Smooth muscle cell (in vitro differentiated cells): Measurements from ENCODE around the gene TMEM151A. TPM values are rescaled to one million over a fixed set of nuclear protein-coding genes. Genes with fewer than 3 reads are reported as not detected.

ENCODE experiments used
- DNase-seq: peaks from one replicate; lab custom pipeline; 2025; ENCODE audit not compliant: unreplicated experiment; lab: John Stamatoyannopoulos, UW
- H2AFZ ChIP-seq: fragments of 200-600 bp; sonication (generic); 2 replicates; pipeline ENCODE4 v1.6.0; 2016; ENCODE audit warnings: antibody characterized with exemption, low read depth, mild to moderate bottlenecking
- H3F3A ChIP-seq: fragments of 200-600 bp; sonication (generic); 2 replicates; pipeline ENCODE4 v1.6.0; 2017; ENCODE audit warnings: antibody characterized with exemption, low read depth
- H3K27ac ChIP-seq: fragments of 200-600 bp; sonication (generic); 2 replicates; pipeline ENCODE4 v1.5.1; 2016; ENCODE audit warnings: low read depth, mild to moderate bottlenecking
- H3K27me3 ChIP-seq: fragments of 200-600 bp; sonication (generic); 2 replicates; pipeline ENCODE4 v1.6.1; 2016; ENCODE audit warnings: low read depth, mild to moderate bottlenecking
- H3K36me3 ChIP-seq: fragments of 200-600 bp; sonication (generic); 2 replicates; pipeline ENCODE4 v1.5.1; 2016; ENCODE audit warnings: low read depth
- H3K4me1 ChIP-seq: fragments of 200-600 bp; sonication (generic); 2 replicates; pipeline ENCODE4 v1.5.1; 2016; ENCODE audit warnings: low read depth
- H3K4me2 ChIP-seq: fragments of 200-600 bp; sonication (generic); 2 replicates; pipeline ENCODE4 v1.6.0; 2016; ENCODE audit warnings: mild to moderate bottlenecking
- H3K4me3 ChIP-seq: fragments of 200-600 bp; sonication (generic); 2 replicates; pipeline ENCODE4 v1.5.1; 2016; ENCODE audit warnings: mild to moderate bottlenecking
- H3K79me2 ChIP-seq: fragments of 200-600 bp; sonication (generic); 2 replicates; pipeline ENCODE4 v1.6.0; 2016; ENCODE audit warnings: low read depth, mild to moderate bottlenecking
- H3K9ac ChIP-seq: fragments of 200-600 bp; sonication (generic); 2 replicates; pipeline ENCODE4 v1.6.0; 2016; ENCODE audit warnings: low read depth
- H3K9me3 ChIP-seq: fragments of 200-600 bp; sonication (generic); replicated peaks from 2 replicates; pipeline ENCODE4 v1.5.1; 2016; ENCODE audit warnings: low read depth
- H4K20me1 ChIP-seq: fragments of 200-600 bp; sonication (generic); 2 replicates; pipeline ENCODE4 v1.6.0; 2016; ENCODE audit warnings: low read depth
- CTCF ChIP-seq: fragments of 200-600 bp; sonication (generic); IDR thresholded peaks from 2 replicates; pipeline ENCODE4 v1.5.1; 2017; ENCODE audit warnings: borderline replicate concordance, mild to moderate bottlenecking, antibody characterized with exemption; ENCODE audit not compliant: insufficient read depth, poor library complexity, severe bottlenecking
- WGBS: methylation state at CpG from one replicate; pipeline ENCODE4 v1.1.7; 2016; ENCODE audit warnings: low lambda C conversion rate; 5-methylcytosine and 5-hydroxymethylcytosine counted together
- polyA plus RNA-seq: library from polyadenylated mRNA; unstranded; fragments of >200 nt; fragmentation: Nextera tagmentation; extraction: Ambion mirVana; gene quantifications from 2 replicates; pipeline ENCODE4 v1.2.1, GENCODE V29; 2016
- total RNA-seq: library from RNA; depleted of rRNA; stranded (reverse); fragments of >200 nt; gene quantifications from 2 replicates; pipeline ENCODE4 v1.2.3, GENCODE V29; 2014

Gene TMEM151A
- total and polyA plus RNA-seq, 2 experiments from 2014 or later = 0.18 to 0.64 TPM

- H2AFZ ChIP-seq = no peak within 1 kb of the TSS
- H3K79me2 ChIP-seq = peaks cover 27% of the 10 kb centered on the region
- H3K27me3 ChIP-seq = no peaks in the 10 kb centered on the region
- H3K4me2 ChIP-seq = peak within 1 kb of the TSS; percentile 96
- no peak for TF ChIP-seq CTCF
- H3K9me3 ChIP-seq = no peaks in the 10 kb centered on the region
- H3F3A ChIP-seq = peaks cover 5% of the 10 kb centered on the region
- WGBS = under 1% methylated on average over 52 of the region's 64 CpGs
- H3K4me3 ChIP-seq = peak within 1 kb of the TSS; percentile 81
- peaks cover 39% of the 10 kb centered on the region for H4K20me1 ChIP-seq
- no peaks in the 10 kb centered on the region for H3K36me3 ChIP-seq
- H3K9ac ChIP-seq = peak within 1 kb of the TSS; percentile 91
- peaks cover 5% of the 10 kb centered on the region for H3K4me1 ChIP-seq
- peak within 1 kb of the TSS; percentile 85 for H3K27ac ChIP-seq
- DNase-seq = peak; percentile 100
Observed at GRCh38 chr11:66268244-66268951, 23.3 kb upstream of the TMEM151A start, which contains the start of gene RAB1B. Gene RAB1B (plus strand): TSS chr11:66268639. CDS start chr11:66268680, 41 bp downstream.

- peak overlapping the region; percentile 81 for H3K4me3 ChIP-seq
- peaks cover 5% of the 10 kb centered on the region for H3K4me1 ChIP-seq
- no peaks in the 10 kb centered on the region for H3K27me3 ChIP-seq
- DNase-seq = no peak
- H4K20me1 ChIP-seq = peaks cover 44% of the 10 kb centered on the region
- H3K79me2 ChIP-seq = peaks cover 27% of the 10 kb centered on the region
- H3K9me3 ChIP-seq = no peaks in the 10 kb centered on the region
- H3K36me3 ChIP-seq = peaks cover 3% of the 10 kb centered on the region
- H3F3A ChIP-seq = peaks cover 10% of the 10 kb centered on the region
- 6% methylated on average over 32 of the region's 32 CpGs for WGBS
- peak overlapping the region; percentile 91 for H3K9ac ChIP-seq
- peak overlapping the region; percentile 96 for H3K4me2 ChIP-seq
- peak; percentile 13 for TF ChIP-seq CTCF
- no peak overlapping the region for H2AFZ ChIP-seq
- H3K27ac ChIP-seq = peak overlapping the region; percentile 76
Observed at GRCh38 chr11:66268952-66269905, 22.5 kb upstream of the TMEM151A start.

DNA sequence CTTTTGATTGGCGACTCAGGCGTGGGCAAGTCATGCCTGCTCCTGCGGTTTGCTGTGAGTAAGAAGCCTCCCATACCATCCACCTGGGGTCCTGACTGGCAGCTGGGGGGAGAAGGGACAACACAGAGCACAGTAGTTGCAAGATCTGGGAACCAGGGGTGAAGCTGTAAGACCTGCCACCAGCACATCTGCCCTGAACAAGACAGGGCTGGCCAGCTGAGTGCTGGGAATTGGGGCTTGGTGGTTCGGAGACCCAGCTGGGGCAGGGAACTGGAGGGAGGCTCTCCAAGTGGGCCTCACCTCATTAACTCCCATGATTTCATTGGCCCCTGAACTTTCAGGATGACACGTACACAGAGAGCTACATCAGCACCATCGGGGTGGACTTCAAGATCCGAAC, 19.9 kb upstream of the TMEM151A start:
- Histone ChIP-seq H3K4me1 (peaks cover 5% of the 10 kb centered on the region), H3K36me3 (peaks cover 3% of the 10 kb centered on the region), H3K79me2 (peaks cover 27% of the 10 kb centered on the region), H3K4me3 (no peak overlapping the region), H2AFZ (no peak overlapping the region), H3K9me3 (no peaks in the 10 kb centered on the region), H3K9ac (no peak overlapping the region), H3F3A (peaks cover 6% of the 10 kb centered on the region), H3K27ac (no peak overlapping the region), H4K20me1 (peaks cover 45% of the 10 kb centered on the region), H3K4me2 (no peak overlapping the region), H3K27me3 (no peaks in the 10 kb centered on the region)
- 96% methylated on average over 7 of the region's 7 CpGs for WGBS
- no peak for DNase-seq
- TF ChIP-seq CTCF = no peak
